Epithelial cell of prostate (primary cell): ENCODE measurements around the gene TRIM56.
"Not testable (repeated sequence)": the region's sequence is repeated elsewhere in the genome, so short reads cannot be mapped to it uniquely, and the experiment has no call there.

Experiments
- DNase-seq: peaks from one replicate; pipeline ENCODE4 v3.0.0-alpha.2; 2011; ENCODE audit warnings: low read depth, low spot score
- H3K27ac ChIP-seq: fragments of 450-650 bp; 2 replicates; pipeline ENCODE4 v1.5.1; 2017; ENCODE audit warnings: mild to moderate bottlenecking

The TRIM56 gene

GRCh38 chr7:101108961-101109360, 23.7 kb downstream of the TRIM56 start:
- peak overlapping the region; percentile 75 for H3K27ac ChIP-seq
- DNase-seq: peak; percentile 97

DNA sequence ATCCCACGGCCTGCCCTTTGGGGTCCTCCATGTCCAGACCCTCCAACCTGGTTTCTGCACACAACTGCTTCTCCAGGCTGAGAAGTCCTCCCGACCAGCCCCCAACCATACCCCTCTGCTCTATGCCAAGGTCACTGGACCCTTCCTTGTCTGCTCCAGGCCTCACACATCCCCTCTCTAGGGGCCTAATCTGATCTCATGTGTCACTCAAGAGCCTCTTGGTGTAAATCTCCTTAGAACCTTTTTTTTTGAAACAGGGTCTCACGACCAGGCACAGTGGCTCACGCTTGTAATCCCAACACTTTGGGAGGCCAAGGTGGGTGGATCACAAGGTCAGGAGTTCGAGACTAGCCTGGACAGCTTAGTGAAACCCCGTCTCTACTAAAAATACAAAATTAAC, 24.1 kb downstream of the TRIM56 start:
- no peak for DNase-seq
- H3K27ac ChIP-seq: peak overlapping the region; percentile 75

GRCh38 chr7:101111261-101111660, 26.0 kb downstream of the TRIM56 start:
- DNase-seq: no peak
- no peak overlapping the region for H3K27ac ChIP-seq

DNA sequence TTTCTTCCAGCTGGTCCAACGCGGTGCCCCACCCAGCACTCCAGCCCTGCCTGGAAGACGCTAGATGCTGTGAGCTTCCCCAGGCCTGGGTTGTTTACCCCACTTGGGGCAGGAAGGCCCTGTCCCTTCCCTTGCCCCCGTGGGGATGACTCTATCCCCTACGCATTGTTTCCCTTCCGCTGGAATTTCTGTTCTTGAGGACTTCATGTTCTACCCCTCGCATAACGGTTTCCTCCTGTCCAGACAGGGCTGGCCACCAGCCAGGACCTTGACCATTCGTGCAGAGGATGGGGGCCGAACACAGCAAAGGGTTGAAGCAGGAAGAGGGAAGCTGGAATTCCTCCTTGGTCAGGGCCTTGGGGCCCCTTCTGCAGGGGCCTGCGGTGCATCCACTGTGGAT, 27.0 kb downstream of the TRIM56 start:
- H3K27ac ChIP-seq: no peak overlapping the region
- no peak for DNase-seq

GRCh38 chr7:101113140-101113539, 27.9 kb downstream of the TRIM56 start:
- not testable (repeated sequence) for DNase-seq, H3K27ac ChIP-seq

GRCh38 chr7:101113836-101114235, 28.6 kb downstream of the TRIM56 start:
- DNase-seq: no peak
- peak overlapping the region; percentile 40 for H3K27ac ChIP-seq

GRCh38 chr7:101114492-101114891, 29.2 kb downstream of the TRIM56 start:
- H3K27ac ChIP-seq: peak overlapping the region; percentile 40
- DNase-seq: no peak

GRCh38 chr7:101115215-101115614, 29.9 kb downstream of the TRIM56 start:
- H3K27ac ChIP-seq: no peak overlapping the region

GRCh38 chr7:101116898-101117297, 31.6 kb downstream of the TRIM56 start:
- no peak overlapping the region for H3K27ac ChIP-seq
- DNase-seq: no peak

More at GRCh38 chr7:101115215-101115614, 29.9 kb downstream of the TRIM56 start:
- no peak for DNase-seq

DNA sequence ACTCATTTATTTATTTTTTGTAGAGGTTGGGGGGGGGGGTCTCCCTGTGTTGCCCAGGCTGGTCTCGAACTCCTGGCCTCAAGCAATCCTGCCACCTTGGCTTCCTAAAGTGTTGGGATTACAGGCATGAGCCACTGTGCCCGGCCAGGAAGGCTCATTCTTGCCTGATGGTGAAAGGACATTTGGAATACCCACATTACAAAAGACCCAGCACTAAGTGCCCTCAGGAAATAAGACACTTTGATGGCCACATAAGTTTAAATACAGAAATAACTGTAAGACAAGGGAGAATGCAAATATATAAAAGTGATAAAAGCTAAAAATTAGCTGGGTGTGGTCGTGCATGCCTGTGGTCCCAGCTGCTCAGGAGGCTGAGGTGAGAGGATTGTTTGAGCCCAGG, 33.6 kb downstream of the TRIM56 start:
- peak overlapping the region; percentile 19 for H3K27ac ChIP-seq
- DNase-seq: no peak

DNA sequence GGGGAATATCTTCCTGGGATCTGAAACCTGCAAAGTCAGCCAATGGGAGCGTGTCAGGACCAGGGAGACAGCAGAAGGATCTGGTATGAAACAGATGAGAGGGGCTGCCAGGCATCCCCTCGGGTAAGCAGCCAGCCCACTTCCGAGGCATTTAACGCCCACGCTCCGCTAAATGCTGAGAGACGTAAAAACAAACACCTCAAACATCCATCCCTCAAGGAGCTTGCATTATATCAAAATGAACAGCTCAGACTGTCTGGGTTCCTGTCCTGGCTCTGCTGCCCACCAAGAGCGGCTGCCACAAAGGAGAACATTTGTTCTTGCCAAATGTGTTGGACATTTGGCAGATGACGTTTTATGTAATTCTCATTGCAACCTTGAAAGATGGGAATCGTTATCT, 34.6 kb downstream of the TRIM56 start:
- H3K27ac ChIP-seq: no peak overlapping the region
- DNase-seq: no peak

DNA sequence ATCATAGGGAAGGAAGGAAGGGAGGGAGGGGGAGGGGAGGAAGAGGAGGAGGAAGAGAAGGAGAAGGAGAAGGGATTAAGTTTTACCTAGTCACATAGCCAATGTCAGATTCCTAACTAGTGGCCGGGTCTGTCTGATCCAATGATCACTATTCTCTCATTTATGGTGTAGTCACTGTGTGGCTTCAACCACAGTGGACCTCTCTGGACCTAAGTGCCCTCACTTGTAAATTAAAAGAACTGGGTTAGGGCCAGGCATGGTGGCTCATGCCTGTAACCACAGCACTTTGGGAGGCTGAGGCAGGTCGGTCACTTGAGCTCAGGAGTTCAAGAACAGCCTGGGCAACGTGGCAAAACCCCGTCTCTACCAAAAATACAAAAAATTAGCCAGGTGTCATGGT, 35.0 kb downstream of the TRIM56 start:
- H3K27ac ChIP-seq: no peak overlapping the region
- DNase-seq: no peak

DNA sequence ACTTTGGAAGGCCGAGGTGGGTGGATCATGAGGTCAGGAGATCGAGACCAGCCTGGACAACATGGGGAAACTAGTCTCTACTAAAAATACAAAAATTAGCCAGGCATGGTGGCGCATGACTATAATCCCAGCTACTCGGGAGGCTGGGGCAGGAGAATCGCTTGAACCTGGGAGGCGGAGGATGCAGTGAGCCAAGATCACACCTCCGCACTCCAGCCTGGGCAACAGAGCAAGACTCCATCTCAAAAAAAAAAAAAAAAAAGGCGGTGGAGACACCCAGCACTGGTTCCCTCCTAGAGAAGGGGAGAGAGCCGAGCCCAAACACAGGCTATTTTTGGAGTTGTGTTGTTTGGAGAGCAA, 36.3 kb downstream of the TRIM56 start:
- H3K27ac ChIP-seq: peak overlapping the region; percentile 56
- DNase-seq: not testable (repeated sequence)

GRCh38 chr7:101121991-101122932, 37.0 kb downstream of the TRIM56 start:
- no peak for DNase-seq
- H3K27ac ChIP-seq: peak overlapping the region; percentile 56

DNA sequence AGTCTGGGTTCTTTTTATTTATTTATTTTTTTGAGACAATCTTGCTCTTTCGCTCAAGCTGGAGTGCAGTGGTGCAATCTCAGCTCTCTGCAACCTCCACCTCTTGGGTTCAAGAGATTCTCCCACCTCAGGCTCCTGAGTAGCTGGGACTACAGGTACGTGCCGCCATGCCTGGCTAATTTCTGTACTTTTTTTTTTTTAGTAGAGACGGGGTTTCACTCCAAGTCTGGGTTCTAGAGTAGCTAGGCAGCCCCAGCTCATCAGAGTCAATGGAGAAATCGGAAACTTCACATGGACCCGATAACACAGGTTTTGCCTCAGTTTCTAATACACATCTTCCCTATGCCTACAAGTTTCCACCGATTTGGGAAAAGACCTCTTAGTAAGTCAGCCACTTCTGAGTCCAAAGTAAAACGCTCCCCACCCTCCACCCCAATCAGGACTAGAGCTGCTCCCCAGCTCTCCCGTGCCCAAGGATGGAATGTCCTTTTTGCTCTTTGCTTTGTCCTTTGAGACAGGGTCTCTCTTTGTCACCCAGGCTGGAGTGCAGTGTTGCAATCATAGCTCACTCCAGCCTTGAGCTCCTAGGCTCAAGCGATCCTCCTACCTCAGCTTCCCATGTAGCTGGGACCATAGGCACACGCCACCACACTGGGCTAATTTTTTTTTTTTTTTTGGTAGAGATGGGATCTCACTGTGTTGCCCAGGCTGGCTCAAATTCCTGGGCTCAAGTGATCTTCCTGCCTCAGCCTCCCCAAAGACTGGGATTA, 37.8 kb downstream of the TRIM56 start:
- DNase-seq: no peak
- no peak overlapping the region for H3K27ac ChIP-seq

DNA sequence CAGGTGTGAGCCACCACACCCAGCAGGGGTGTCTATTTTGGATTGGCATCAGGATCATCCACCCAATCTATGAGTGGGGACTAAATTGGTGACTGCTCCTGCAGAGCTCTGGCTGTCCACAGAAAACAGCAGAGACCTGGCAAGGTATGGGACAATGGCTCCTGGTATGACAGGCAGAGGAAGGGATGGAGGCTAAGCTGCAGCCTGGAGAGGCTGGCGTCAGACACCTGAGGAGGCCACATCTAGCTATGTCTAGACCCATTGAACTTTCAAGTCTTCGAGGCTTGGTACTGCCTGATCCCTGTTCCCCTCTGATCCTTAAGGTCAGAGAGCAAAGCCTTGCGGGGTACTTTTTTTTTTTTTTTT, 38.4 kb downstream of the TRIM56 start:
- no peak overlapping the region for H3K27ac ChIP-seq
- no peak for DNase-seq

DNA sequence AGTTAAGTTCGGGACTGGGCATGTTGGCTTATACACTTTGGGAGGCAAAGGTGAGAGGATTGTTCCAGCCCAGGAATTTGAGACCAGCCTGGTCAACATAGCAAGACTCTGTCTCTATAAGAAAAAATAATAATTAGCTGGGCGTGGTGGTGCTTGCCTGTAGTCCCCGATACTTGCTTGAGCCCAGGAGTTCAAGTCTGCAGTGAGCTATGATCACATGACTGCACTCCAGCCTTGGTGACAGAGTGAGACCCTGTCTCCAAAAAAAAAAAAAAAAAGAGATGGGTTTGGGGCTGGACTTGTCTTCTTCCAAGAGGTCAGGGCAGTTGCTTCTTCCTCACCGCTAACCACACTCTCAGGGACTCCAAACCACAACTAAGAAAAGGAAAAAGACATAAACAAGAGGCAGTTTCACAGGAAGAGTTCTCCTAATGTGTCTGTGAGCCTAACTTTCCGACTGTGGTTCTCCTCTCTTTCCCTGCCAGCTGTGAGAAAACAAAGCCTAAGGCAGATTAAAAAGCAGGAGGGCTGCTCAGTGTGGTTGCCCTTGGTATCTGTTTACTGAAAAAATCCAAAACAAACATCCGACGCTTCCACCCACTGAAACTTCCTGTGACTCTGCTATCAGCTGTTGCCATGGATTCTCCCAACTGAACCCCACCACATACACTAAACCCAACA, 39.2 kb downstream of the TRIM56 start:
- peak overlapping the region; percentile 32 for H3K27ac ChIP-seq
- no peak for DNase-seq

- peak overlapping the region; percentile 81 for H3K27ac ChIP-seq
These were observed 40.8 kb downstream of the TRIM56 start for GRCh38 chr7:101125989-101126650.

GRCh38 chr7:101126651-101127459, 41.6 kb downstream of the TRIM56 start, which contains the start of gene SERPINE1:
TSS of gene SERPINE1 (plus strand) at chr7:101127104. CDS start at chr7:101128394, 1,290 bp downstream.
- DNase-seq: peak; percentile 100
- peak within 1 kb of the TSS; percentile 81 for H3K27ac ChIP-seq

More at GRCh38 chr7:101125989-101126650, 40.8 kb downstream of the TRIM56 start:
- DNase-seq: peak; percentile 70
